GM15510 (cell line): ENCODE data around the gene GASK1A.

Experiments
- POLR2A ChIP-seq: IDR thresholded peaks from 3 replicates; pipeline ENCODE4 v1.6.1; 2011; ENCODE audit warnings: borderline replicate concordance; ENCODE audit not compliant: insufficient read length; ENCODE audit errors: extremely low read depth

Gene GASK1A

GRCh38 chr3:42975955-42976354, 3.2 kb upstream of the GASK1A start:
- TF ChIP-seq POLR2A, result no peak

GRCh38 chr3:42980209-42980608, 1.1 kb downstream of the GASK1A start:
- TF ChIP-seq POLR2A, result no peak

GRCh38 chr3:42980909-42981308, 1.8 kb downstream of the GASK1A start:
- no peak for TF ChIP-seq POLR2A

GRCh38 chr3:42982645-42983412, 3.7 kb downstream of the GASK1A start:
- no peak for TF ChIP-seq POLR2A

- TF ChIP-seq POLR2A, result no peak
Observed at GRCh38 chr3:42983927-42984326, 4.8 kb downstream of the GASK1A start.

- TF ChIP-seq POLR2A, result no peak
Observed at GRCh38 chr3:42984701-42985100, 5.6 kb downstream of the GASK1A start.

GRCh38 chr3:42988097-42988496, 9.0 kb downstream of the GASK1A start:
- no peak for TF ChIP-seq POLR2A

GRCh38 chr3:42988566-42988965, 9.5 kb downstream of the GASK1A start:
- TF ChIP-seq POLR2A, result no peak

GRCh38 chr3:42991341-42992315, 12.5 kb downstream of the GASK1A start:
- no peak for TF ChIP-seq POLR2A

- TF ChIP-seq POLR2A, result no peak
Observed at GRCh38 chr3:42994595-42994994, 15.5 kb downstream of the GASK1A start.

- TF ChIP-seq POLR2A, result no peak
Observed at GRCh38 chr3:42996021-42996420, 16.9 kb downstream of the GASK1A start.

- TF ChIP-seq POLR2A, result no peak
Observed at GRCh38 chr3:42996633-42997075, 17.5 kb downstream of the GASK1A start.

- no peak for TF ChIP-seq POLR2A
Observed at GRCh38 chr3:42999212-42999611, 20.1 kb downstream of the GASK1A start.

- no peak for TF ChIP-seq POLR2A
Observed at GRCh38 chr3:42999632-43000031, 20.5 kb downstream of the GASK1A start.

GRCh38 chr3:43000387-43000786, 21.3 kb downstream of the GASK1A start:
- TF ChIP-seq POLR2A, result no peak
